ENCODE data around the gene COL4A2.

DNA sequence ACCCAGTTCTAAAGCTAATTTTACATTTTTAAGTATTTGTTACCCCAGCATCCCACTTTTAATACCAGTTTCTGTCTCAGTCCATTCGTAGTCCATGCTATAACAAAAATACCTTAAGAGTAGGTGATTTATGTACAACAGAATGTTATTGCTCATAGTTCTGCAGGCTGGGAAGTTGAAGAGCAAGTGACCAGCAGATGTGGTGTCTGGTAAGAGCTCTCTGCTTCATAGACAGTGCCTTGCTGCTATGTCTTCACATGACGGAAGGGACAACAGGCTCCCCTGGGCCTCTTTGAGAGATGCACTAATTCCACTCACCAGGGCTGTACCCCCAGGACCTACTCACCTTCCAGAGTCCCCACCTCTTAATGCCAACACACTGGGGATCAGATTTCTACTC is 96.6 kb downstream of the COL4A2 start:
- TF ChIP-seq CTCF (IDR thresholded peaks at IDR 0.05; ENCODE audit: low read length) = no peak
- TF ChIP-seq EZH2 (IDR thresholded peaks at IDR 0.05; ENCODE audit: borderline replicate concordance, low read length) = no peak
